Caco-2 (cell line): ENCODE measurements around the gene ETFB. TPM values are rescaled to one million over a fixed set of nuclear protein-coding genes. Genes with fewer than 3 reads are reported as not detected.

Experiments used
- Bru-seq: library from RNA; stranded (reverse); fragments of 400-500 nt; gene quantifications from one replicate; lab custom pipeline; 2021; lab: Mats Ljungman, UMichigan
- BruChase-seq, 2 experiments: library from RNA; stranded (reverse); fragments of 400-500 nt; gene quantifications; one replicate each; lab custom pipeline; 2021; lab: Mats Ljungman, UMichigan
- BruUV-seq: library from RNA; stranded (reverse); fragments of 400-500 nt; replicated peaks from 2 replicates; lab custom pipeline; 2021; lab: Mats Ljungman, UMichigan
- CTCF ChIA-PET: fragments of 300-600 bp; sonication (Branson Sonifier 250); formaldehyde crosslinking; loops from one replicate; lab custom pipeline; 2022; ENCODE audit warnings: antibody characterized with exemption; lab: Charles Lee
- POLR2A ChIA-PET: fragments of 300-600 bp; sonication (Branson Sonifier 250); formaldehyde crosslinking; loops from one replicate; lab custom pipeline; 2022; ENCODE audit warnings: antibody characterized with exemption; lab: Charles Lee
- DNase-seq, 2 experiments: peaks; one replicate each; pipeline versions ENCODE4 v3.0.0 to v3.0.0-alpha.2; 2020 to 2022
- H3K27me3 ChIP-seq: replicated peaks from 2 replicates; pipeline ENCODE4 v1.6.0; 2011; ENCODE audit warnings: low read length; ENCODE audit not compliant: control insufficient read depth, insufficient read depth
- H3K36me3 ChIP-seq: 2 replicates; pipeline ENCODE4 v1.5.1; 2011; ENCODE audit warnings: low read length; ENCODE audit not compliant: control insufficient read depth, insufficient read depth
- H3K4me1 ChIP-seq: fragments of 250-450 bp; sonication (Bioruptor Pico); 2 replicates; pipeline ENCODE4 v1.5.1; 2020; ENCODE audit warnings: mild to moderate bottlenecking
- H3K4me3 ChIP-seq: 2 replicates; pipeline ENCODE4 v1.5.1; 2011; ENCODE audit warnings: low read depth, mild to moderate bottlenecking, control low read depth, low read length
- H3K9me3 ChIP-seq: fragments of 250-450 bp; sonication (Bioruptor Pico); 2 replicates; pipeline ENCODE4 v1.5.1; 2020; ENCODE audit warnings: mild to moderate bottlenecking, moderate library complexity
- H3K27ac Mint-ChIP-seq: one replicate; pipeline ENCODE4 v1.8.0; 2022; ENCODE audit warnings: mixed read lengths; ENCODE audit not compliant: unreplicated experiment
- H3K27me3 Mint-ChIP-seq: one replicate; pipeline ENCODE4 v1.8.0; 2022; ENCODE audit warnings: mixed read lengths; ENCODE audit not compliant: insufficient read depth, unreplicated experiment
- H3K36me3 Mint-ChIP-seq: one replicate; pipeline ENCODE4 v1.8.0; 2022; ENCODE audit warnings: mild to moderate bottlenecking, mixed read lengths; ENCODE audit not compliant: insufficient read depth, unreplicated experiment
- H3K4me1 Mint-ChIP-seq: one replicate; pipeline ENCODE4 v1.8.0; 2022; ENCODE audit warnings: low read depth, mixed read lengths; ENCODE audit not compliant: unreplicated experiment
- H3K4me3 Mint-ChIP-seq: one replicate; pipeline ENCODE4 v1.8.0; 2022; ENCODE audit warnings: mild to moderate bottlenecking, moderate library complexity, mixed read lengths; ENCODE audit not compliant: unreplicated experiment
- H3K9me3 Mint-ChIP-seq: one replicate; pipeline ENCODE4 v1.8.0; 2022; ENCODE audit warnings: mixed read lengths; ENCODE audit not compliant: unreplicated experiment
- CTCF ChIP-seq, 2 experiments: fragments of 200-600 bp in 1 of 2; IDR thresholded peaks; 1 replicate in 1 of 2; 2 replicates in 1 of 2; pipeline versions ENCODE4 v1.5.1 to v1.8.0; 2011 to 2022; ENCODE audit warnings: antibody characterized with exemption in 1 of 2, control low read depth in 1 of 2, inconsistent platforms in 1 of 2, low read depth in 1 of 2, low read length in 1 of 2, mild to moderate bottlenecking in 1 of 2, moderate library complexity in 1 of 2; ENCODE audit not compliant: insufficient read depth in 1 of 2, severe bottlenecking in 1 of 2, unreplicated experiment in 1 of 2
- intact Hi-C: fragments of 100-400 bp; cut with micrococcal nuclease; formaldehyde crosslinking; loops from one replicate; pipeline ENCODE4 v1.10.0; 2022; ENCODE audit not compliant: unreplicated experiment
- long read RNA-seq: library from polyadenylated mRNA; stranded (forward); transcript quantifications from one replicate; pipeline ENCODE4 v2.0.0, GENCODE V29; 2022
- total RNA-seq: library from RNA; stranded (reverse); gene quantifications from 2 replicates; pipeline ENCODE4 v1.2.3, GENCODE V29; 2022

ETFB gene
- 228 and 239 TPM in 2 replicates for total RNA-seq
- Bru-seq, nascent RNA: percentile 76 among the genes with signal in this experiment
- BruChase-seq, experiment 1, labeled RNA remaining after a 2-hour chase: percentile 76 among the genes with signal in this experiment
- percentile 83 among the genes with signal in this experiment for BruChase-seq, experiment 2, labeled RNA remaining after a 6-hour chase
- long read RNA-seq, transcript ETFB-202 (5 exons, 3,551 nt): minor isoform, 186 of 470 reads
- long read RNA-seq, transcript ETFB-201 (6 exons, 900 nt): major isoform, 267 of 470 reads
- long read RNA-seq, partial matches to known transcripts: 7 of 470 reads
- long read RNA-seq, other reads (novel, unspliced or antisense): 10 of 470 reads

DNA sequence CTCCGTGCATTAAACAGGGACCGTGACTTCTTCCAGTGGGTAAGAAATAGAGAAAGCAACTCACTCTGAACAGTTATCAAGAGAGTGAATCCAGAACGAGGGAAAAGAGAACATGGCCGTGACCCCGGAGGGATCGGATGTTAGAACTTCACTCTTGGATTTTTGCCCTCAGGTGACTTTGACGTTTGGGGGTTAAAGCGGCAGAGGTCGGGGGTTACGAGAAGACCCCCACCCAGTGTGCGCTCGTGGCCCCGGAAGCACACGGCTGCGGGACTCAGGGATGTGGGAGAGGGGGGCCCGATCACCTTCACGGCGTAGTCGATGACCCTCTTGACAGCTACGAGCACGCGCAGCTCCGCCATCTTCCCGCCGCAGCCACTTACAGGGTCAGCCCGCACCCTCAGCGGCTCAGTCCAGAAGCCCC, at the start of gene ETFB:
Gene ETFB (minus strand): TSS at position 424 of the 424 bp plus-strand sequence. CDS start 62 bp downstream, at position 362.
- intact Hi-C loops: loop anchor here (2.0 kb wide), 1 partner anchor 15 kb away; no protein-coding TSS in a partner anchor

GRCh38 chr19:51415187-51415586, 49.0 kb upstream of the ETFB start:
- DNase-seq: no peak
- Mint-ChIP-seq H3K4me1 (no peaks in the 10 kb centered on the region), H3K9me3 (no peaks in the 10 kb centered on the region), H3K36me3 (no peaks in the 10 kb centered on the region), H3K27me3 (peaks cover 13% of the 10 kb centered on the region), H3K4me3 (no peak overlapping the region), H3K27ac (no peak overlapping the region)
- intact Hi-C loops: no loop called here
- H3K36me3 ChIP-seq: no peaks in the 10 kb centered on the region
- POLR2A ChIA-PET: no interaction called here
- H3K9me3 ChIP-seq: no peaks in the 10 kb centered on the region
- CTCF ChIA-PET: no interaction called here
- H3K27me3 ChIP-seq: no peaks in the 10 kb centered on the region
- no TSS peak for BruUV-seq
- H3K4me3 ChIP-seq: no peak overlapping the region
- H3K4me1 ChIP-seq: no peaks in the 10 kb centered on the region
- no peak for TF ChIP-seq CTCF (IDR thresholded peaks at IDR 0.05; ENCODE audit: insufficient read depth in 1 of 2, low read depth in 1 of 2, low read length in 1 of 2, severe bottlenecking in 1 of 2, unreplicated experiment in 1 of 2)

More for the DNA sequence above, at the start of gene ETFB:
- Histone ChIP-seq H3K9me3 (no peaks in the 10 kb centered on the region), H3K36me3 (0 out of 2 replicates have a peak, but pooled peaks cover 1% of the 10 kb centered on the region), H3K4me3 (peak within 1 kb of the TSS; percentile 77), H3K27me3 (no peaks in the 10 kb centered on the region), H3K4me1 (peaks cover 47% of the 10 kb centered on the region)
- Mint-ChIP-seq H3K4me3 (peak within 1 kb of the TSS; percentile 94), H3K36me3 (peaks cover 37% of the 10 kb centered on the region), H3K27me3 (no peaks in the 10 kb centered on the region), H3K27ac (peak within 1 kb of the TSS; percentile 100), H3K9me3 (no peaks in the 10 kb centered on the region), H3K4me1 (peaks cover 33% of the 10 kb centered on the region)
- no peak for DNase-seq
- no peak for TF ChIP-seq CTCF (IDR thresholded peaks at IDR 0.05; ENCODE audit: insufficient read depth in 1 of 2, low read depth in 1 of 2, low read length in 1 of 2, severe bottlenecking in 1 of 2, unreplicated experiment in 1 of 2)
- ChIA-PET CTCF (interaction anchor here (0.5 to 1.6 kb wide), 3 partner anchors 11 to 291 kb away, joined by 4 to 24 read pairs (median 11); no protein-coding TSS in a partner anchor), POLR2A (interaction anchor here (0.5 to 1.7 kb wide), 7 partner anchors 8 to 229 kb away, joined by 3 to 52 read pairs (median 11); partner anchors contain the start of gene VSIG10L)
- TSS peak; percentile 81 for BruUV-seq

DNA sequence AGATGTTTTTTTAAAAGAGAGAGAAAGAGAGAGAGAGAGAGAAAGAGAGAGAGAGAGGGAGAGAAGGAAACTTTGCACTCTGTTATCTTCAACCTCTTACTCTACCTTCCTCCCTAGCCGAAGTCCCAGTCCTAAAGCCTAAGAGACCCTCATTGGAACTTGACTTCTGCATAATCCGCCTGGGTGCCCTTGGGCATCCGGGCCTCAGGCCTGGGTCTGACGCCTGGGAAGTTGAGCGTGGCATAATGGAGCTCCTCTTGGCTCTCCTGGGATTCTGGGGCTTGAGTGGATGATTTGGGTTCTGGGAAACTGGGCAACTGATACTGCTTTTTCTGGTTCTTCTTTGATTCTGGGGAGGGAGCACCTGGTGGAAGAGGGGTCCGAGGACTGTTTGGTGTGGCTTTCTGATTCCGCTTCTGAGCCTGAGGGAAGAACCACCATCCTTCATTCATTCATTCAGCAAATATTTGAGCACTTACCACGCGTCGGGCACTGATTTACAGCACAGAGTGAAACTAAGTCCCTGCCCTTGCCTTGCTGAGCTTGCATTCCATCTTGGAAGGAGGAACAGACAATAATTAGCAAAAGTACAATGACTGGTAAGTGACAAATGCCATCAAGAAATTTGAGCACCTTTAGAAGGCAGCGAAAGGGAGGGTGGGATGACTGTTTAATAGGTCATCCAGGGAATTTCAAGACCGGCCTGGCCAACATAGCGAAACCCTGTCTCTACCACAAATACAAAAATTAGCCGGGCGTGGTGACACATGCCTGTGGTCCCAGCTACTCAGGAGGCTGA, 45.0 kb upstream of the ETFB start:
- Mint-ChIP-seq H3K9me3 (no peaks in the 10 kb centered on the region), H3K27ac (no peak overlapping the region), H3K27me3 (peaks cover 10% of the 10 kb centered on the region), H3K4me3 (no peak overlapping the region), H3K4me1 (no peaks in the 10 kb centered on the region), H3K36me3 (no peaks in the 10 kb centered on the region)
- no TSS peak for BruUV-seq
- Histone ChIP-seq H3K36me3 (no peaks in the 10 kb centered on the region), H3K4me1 (no peaks in the 10 kb centered on the region), H3K9me3 (no peaks in the 10 kb centered on the region), H3K27me3 (no peaks in the 10 kb centered on the region), H3K4me3 (no peak overlapping the region)
- intact Hi-C loops: no loop called here
- DNase-seq: no peak
- POLR2A ChIA-PET: no interaction called here
- CTCF ChIA-PET: no interaction called here
- no peak for TF ChIP-seq CTCF (IDR thresholded peaks at IDR 0.05; ENCODE audit: insufficient read depth in 1 of 2, low read depth in 1 of 2, low read length in 1 of 2, severe bottlenecking in 1 of 2, unreplicated experiment in 1 of 2)
